ENCODE results near the gene RIN1.
"Not testable (repeated sequence)": the region's sequence is repeated elsewhere in the genome, so short reads cannot be mapped to it uniquely, and the experiment has no call there.

The RIN1 gene, protein sequence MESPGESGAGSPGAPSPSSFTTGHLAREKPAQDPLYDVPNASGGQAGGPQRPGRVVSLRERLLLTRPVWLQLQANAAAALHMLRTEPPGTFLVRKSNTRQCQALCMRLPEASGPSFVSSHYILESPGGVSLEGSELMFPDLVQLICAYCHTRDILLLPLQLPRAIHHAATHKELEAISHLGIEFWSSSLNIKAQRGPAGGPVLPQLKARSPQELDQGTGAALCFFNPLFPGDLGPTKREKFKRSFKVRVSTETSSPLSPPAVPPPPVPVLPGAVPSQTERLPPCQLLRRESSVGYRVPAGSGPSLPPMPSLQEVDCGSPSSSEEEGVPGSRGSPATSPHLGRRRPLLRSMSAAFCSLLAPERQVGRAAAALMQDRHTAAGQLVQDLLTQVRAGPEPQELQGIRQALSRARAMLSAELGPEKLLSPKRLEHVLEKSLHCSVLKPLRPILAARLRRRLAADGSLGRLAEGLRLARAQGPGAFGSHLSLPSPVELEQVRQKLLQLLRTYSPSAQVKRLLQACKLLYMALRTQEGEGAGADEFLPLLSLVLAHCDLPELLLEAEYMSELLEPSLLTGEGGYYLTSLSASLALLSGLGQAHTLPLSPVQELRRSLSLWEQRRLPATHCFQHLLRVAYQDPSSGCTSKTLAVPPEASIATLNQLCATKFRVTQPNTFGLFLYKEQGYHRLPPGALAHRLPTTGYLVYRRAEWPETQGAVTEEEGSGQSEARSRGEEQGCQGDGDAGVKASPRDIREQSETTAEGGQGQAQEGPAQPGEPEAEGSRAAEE

DNA sequence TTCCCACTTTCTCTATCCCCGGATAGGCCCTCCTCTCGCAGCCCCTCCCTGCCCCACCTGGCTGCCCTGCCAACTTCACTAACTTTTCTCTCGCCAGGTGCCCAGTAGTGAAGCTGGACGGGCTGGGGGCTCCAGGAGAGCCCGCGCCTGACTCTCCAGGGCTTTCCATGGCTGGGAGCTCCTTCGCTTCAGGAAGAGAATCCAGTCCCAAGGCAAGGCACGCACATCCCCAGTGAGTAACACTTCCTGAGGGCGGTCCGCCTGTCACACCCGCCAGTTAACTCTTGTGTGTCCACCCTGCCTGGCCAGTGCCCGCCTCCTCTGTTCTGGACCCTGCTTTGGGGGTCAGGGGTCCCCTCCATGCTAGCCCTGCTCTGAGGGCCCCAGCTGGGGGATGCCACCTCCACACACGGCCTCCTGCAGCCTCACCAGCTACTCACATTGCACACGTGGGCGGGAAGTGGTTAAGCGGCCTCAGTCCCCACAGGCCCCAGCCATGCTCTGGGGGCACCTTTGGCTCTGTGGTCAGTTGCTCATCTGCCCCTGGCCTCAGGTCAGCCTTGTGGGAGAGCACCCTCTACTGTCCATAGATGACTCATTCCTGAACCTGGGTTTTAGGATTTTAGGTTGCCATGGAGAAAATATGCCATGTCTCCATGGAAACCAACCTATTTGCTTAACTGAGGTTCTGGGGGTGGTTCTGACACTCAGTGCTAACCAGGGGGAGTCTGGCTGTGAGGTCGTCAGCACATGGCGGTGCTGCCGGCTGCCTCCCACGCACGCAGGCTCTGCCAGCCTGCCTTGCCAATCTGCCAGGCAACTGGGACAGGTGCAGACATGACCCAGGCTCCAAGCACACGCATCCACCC, at the start of gene RIN1:
RIN1 (minus strand) TSS at position 201 of the 869 bp plus-strand sequence; CDS start at position 169, 32 bp downstream.
- peak within 1 kb of the TSS; percentile 55 for H3K27ac ChIP-seq (ENCODE audit: low read length)
- H3K27me3 ChIP-seq (ENCODE audit: control insufficient read depth in 1 of 2, insufficient read depth in 2 of 2, low read length in 2 of 2), result no peaks in the 10 kb centered on the region
- H3K9me3 ChIP-seq (ENCODE audit: control insufficient read depth in 2 of 2, low read length in 2 of 2), result no peaks in the 10 kb centered on the region
- H3K36me3 ChIP-seq (ENCODE audit: control insufficient read depth in 2 of 2, insufficient read depth in 2 of 2, low read length in 2 of 2), result peaks cover 25 to 26% of the 10 kb centered on the region in 2 donors
- peak within 1 kb of the TSS; percentile 73 to 77 for H3K4me3 ChIP-seq (ENCODE audit: low read length in 2 of 2)
- peak within 1 kb of the TSS; percentile 57 to 72 for H3K9ac ChIP-seq (ENCODE audit: low read length in 2 of 2)
- H3K4me1 ChIP-seq (ENCODE audit: control insufficient read depth, insufficient read depth, low read length), result peaks cover 22% of the 10 kb centered on the region

DNA sequence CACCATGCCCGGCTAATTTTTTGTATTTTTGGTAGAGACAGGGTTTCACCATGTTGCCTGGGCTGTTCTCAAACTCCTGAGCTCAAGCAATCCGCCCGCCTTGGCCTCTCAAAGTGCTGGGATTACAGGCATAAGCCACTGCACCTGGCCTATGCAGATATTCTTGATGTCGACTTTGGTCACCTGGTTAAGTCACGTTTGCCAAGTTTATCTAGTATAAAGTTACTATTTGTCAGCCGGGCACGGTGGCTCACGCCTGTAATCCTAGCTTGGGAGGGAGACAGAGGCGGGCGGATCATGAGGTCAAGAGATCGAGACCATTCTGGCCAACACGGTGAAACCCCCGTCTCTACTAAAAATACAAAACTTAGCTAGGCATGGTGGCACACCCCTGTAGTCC, 48.1 kb upstream of the RIN1 start:
- H3K9ac ChIP-seq (ENCODE audit: low read length in 2 of 2); H3K9me3 ChIP-seq (ENCODE audit: control insufficient read depth in 2 of 2, low read length in 2 of 2); H3K4me1 ChIP-seq (ENCODE audit: control insufficient read depth, insufficient read depth, low read length); H3K4me3 ChIP-seq (ENCODE audit: low read length in 2 of 2); H3K36me3 ChIP-seq (ENCODE audit: control insufficient read depth in 2 of 2, insufficient read depth in 2 of 2, low read length in 2 of 2); H3K27me3 ChIP-seq (ENCODE audit: control insufficient read depth in 1 of 2, insufficient read depth in 2 of 2, low read length in 2 of 2); H3K27ac ChIP-seq (ENCODE audit: low read length): not testable (repeated sequence)

DNA sequence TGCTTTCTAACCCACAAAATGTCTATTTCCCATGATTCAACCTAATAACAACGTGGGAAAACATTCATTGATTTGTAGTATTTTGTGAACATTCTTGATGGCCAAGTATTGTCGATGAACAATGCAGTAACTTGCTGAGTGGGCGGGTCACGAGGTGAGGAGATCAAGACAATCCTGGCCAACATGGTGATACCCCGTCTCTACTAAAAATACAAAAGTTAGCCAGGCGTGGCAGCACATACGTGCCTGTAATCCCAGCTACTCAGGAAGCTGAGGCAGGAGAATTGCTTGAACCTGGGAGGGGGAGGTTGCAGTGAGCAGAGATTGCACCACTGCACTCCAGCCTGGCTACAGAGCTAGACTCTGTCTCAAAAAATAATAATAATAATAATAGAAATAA, 44.0 kb upstream of the RIN1 start:
- H3K4me3 ChIP-seq (ENCODE audit: low read length in 2 of 2); H3K27me3 ChIP-seq (ENCODE audit: control insufficient read depth in 1 of 2, insufficient read depth in 2 of 2, low read length in 2 of 2); H3K9ac ChIP-seq (ENCODE audit: low read length in 2 of 2); H3K36me3 ChIP-seq (ENCODE audit: control insufficient read depth in 2 of 2, insufficient read depth in 2 of 2, low read length in 2 of 2); H3K4me1 ChIP-seq (ENCODE audit: control insufficient read depth, insufficient read depth, low read length); H3K27ac ChIP-seq (ENCODE audit: low read length); H3K9me3 ChIP-seq (ENCODE audit: control insufficient read depth in 2 of 2, low read length in 2 of 2): not testable (repeated sequence)

DNA sequence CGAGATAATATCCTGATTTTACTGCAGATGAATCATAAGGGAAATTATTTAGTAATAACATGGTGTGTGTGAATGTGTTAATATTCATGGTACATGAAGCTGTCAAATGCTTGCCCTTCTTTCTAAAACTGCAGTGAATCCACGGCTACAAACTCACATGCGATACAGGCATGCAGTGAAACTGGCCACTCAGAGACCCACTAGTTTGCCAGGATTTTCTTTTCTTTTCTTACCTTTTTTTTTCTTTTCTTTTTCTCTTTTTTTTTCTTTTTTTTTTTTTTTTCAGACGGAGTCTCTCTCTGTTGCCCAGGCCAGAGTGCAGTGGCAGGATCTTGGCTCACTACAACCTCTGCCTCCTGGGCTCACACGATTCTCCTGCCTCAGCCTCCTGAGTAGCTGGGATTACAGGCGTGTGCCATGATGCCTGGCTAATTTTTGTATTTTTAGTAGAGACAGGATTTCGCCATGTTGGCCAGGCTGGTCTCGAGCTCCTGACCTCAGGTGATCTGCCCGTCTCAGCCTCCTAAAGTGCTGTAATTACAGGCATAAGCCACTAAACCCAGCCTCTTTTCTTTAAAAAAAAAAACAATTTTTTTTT, 37.6 kb upstream of the RIN1 start:
- H3K4me3 ChIP-seq (ENCODE audit: low read length in 2 of 2); H3K36me3 ChIP-seq (ENCODE audit: control insufficient read depth in 2 of 2, insufficient read depth in 2 of 2, low read length in 2 of 2); H3K9me3 ChIP-seq (ENCODE audit: control insufficient read depth in 2 of 2, low read length in 2 of 2); H3K9ac ChIP-seq (ENCODE audit: low read length in 2 of 2); H3K27ac ChIP-seq (ENCODE audit: low read length): not testable (repeated sequence)
- H3K4me1 ChIP-seq (ENCODE audit: control insufficient read depth, insufficient read depth, low read length), result peaks cover 15% of the 10 kb centered on the region
- peaks cover 22 to 30% of the 10 kb centered on the region in 2 donors for H3K27me3 ChIP-seq (ENCODE audit: control insufficient read depth in 1 of 2, insufficient read depth in 2 of 2, low read length in 2 of 2)

DNA sequence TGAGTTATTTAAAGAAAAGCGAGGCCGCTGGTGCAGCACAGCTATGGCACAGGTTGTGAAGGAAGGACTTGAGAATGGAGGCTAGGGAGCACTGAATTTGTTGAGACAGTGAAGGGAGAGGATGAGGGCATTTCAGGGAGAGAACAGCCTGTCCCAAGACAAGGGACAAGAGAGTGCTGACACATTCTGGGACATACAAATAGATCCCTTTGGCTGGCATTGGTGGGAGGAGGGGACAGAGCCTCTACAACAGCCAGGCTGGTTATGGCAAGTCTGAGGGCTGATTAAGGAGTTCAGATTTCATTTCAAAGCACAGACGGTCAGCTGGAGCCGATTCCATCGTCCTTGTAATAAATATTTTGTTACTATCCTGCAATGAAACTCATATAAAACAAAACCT, 37.0 kb upstream of the RIN1 start:
- no peak overlapping the region for H3K27ac ChIP-seq (ENCODE audit: low read length)
- no peak overlapping the region for H3K4me3 ChIP-seq (ENCODE audit: low read length in 2 of 2)
- H3K27me3 ChIP-seq (ENCODE audit: control insufficient read depth in 1 of 2, insufficient read depth in 2 of 2, low read length in 2 of 2), result peaks cover 22 to 30% of the 10 kb centered on the region in 2 donors
- H3K9ac ChIP-seq (ENCODE audit: low read length in 2 of 2), result no peak overlapping the region
- peaks cover 15% of the 10 kb centered on the region for H3K4me1 ChIP-seq (ENCODE audit: control insufficient read depth, insufficient read depth, low read length)
- no peaks in the 10 kb centered on the region for H3K9me3 ChIP-seq (ENCODE audit: control insufficient read depth in 2 of 2, low read length in 2 of 2)
- H3K36me3 ChIP-seq (ENCODE audit: control insufficient read depth in 2 of 2, insufficient read depth in 2 of 2, low read length in 2 of 2), result no peaks in the 10 kb centered on the region

DNA sequence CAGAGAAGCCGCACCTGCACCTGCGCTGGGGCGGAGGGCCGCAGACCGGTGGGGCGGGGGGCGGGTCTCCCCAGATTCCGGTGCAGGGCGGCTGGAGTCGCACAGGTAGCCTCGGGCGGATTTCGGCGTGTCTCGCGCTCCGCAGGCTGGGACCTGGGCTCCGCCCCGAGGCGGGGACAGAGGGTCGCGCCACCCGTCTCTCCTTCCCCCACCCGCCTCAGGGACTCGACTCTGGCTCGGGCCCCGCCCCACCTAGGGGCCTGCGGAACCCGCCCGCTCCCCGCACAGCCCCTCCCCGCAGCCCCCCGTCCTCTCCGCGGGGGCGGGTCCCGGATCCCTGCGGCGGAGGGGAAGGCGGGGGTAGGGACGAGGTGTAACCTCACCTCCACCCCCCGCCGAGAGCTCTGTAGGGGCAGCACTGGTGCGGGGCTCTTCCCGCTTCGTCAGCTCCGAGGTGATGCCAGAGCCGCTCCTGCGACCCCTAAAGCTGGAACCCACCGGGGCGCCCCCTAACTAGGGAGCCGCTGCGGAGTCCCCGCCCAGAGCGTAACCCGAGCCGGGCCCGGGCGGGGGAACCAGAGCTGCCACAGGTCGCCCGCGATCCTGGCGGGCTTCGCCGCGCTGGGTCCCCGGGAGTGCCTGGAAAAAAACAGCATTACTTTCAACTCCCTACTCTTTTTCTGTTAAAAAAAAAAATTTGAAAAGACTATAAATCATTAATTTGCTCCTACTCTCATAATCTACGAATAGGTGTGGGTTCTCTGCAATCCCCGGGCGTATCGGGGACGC, 35.6 kb upstream of the RIN1 start, which contains the start of gene SLC29A2:
SLC29A2 (minus strand) TSS at position 134 of the 789 bp plus-strand sequence. CDS start 169 bp downstream, outside the sequence.
- Histone ChIP-seq H3K27me3 (ENCODE audit: control insufficient read depth in 1 of 2, insufficient read depth in 2 of 2, low read length in 2 of 2) (peaks cover 22 to 30% of the 10 kb centered on the region in 2 donors), H3K27ac (ENCODE audit: low read length) (no peak within 1 kb of the TSS), H3K4me1 (ENCODE audit: control insufficient read depth, insufficient read depth, low read length) (peaks cover 15% of the 10 kb centered on the region), H3K36me3 (ENCODE audit: control insufficient read depth in 2 of 2, insufficient read depth in 2 of 2, low read length in 2 of 2) (no peaks in the 10 kb centered on the region), H3K9me3 (ENCODE audit: control insufficient read depth in 2 of 2, low read length in 2 of 2) (no peaks in the 10 kb centered on the region), H3K9ac (ENCODE audit: low read length in 2 of 2) (peak within 1 kb of the TSS in 1 of 2 donors; percentile 27), H3K4me3 (ENCODE audit: low read length in 2 of 2) (peak within 1 kb of the TSS; percentile 62 to 72)

DNA sequence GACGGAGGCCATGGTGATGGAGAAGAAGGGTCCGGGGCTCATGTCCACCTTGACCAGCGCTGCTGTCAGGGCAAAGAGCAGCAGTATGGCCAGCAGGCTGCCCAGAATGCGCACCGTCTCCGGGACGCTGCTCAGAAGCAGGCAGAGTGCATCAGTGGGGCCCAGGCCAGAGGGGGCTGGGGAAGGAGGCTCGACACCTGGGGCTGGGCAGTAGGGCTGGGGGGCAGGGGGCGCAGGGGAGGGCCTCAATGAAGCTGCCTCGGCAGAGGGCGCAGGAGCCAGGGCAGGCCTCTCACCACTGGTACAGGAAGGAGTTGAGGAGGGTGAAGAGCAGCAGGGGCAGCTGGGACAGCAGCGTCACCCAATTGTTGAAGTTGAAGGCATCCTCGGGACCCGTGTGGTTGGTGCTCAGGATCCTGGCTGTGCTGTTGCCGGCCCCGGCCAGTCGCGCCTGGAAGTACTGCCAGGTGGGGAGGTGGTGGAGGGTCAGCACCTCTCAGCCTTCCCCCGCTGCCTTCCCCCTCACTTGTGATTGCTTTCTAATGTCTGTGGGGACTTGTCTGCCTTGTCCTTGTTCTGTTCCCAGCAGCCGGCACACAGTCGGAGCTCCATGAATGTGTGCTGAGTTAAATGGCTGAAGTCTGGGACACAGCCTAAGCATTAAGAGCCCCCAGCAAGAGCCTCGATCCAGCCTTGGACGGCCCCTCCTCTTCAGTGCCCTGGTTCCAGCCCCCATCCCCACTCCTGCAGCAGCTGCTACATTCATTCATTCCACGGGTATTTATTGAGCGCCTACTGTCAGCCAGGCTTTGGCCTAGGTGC, 33.0 kb upstream of the RIN1 start:
- no peaks in the 10 kb centered on the region for H3K9me3 ChIP-seq (ENCODE audit: control insufficient read depth in 2 of 2, low read length in 2 of 2)
- H3K27me3 ChIP-seq (ENCODE audit: control insufficient read depth in 1 of 2, insufficient read depth in 2 of 2, low read length in 2 of 2), result peaks cover 22 to 30% of the 10 kb centered on the region in 2 donors
- H3K9ac ChIP-seq (ENCODE audit: low read length in 2 of 2), result no peak overlapping the region
- H3K36me3 ChIP-seq (ENCODE audit: control insufficient read depth in 2 of 2, insufficient read depth in 2 of 2, low read length in 2 of 2), result no peaks in the 10 kb centered on the region
- peaks cover 15% of the 10 kb centered on the region for H3K4me1 ChIP-seq (ENCODE audit: control insufficient read depth, insufficient read depth, low read length)
- H3K27ac ChIP-seq (ENCODE audit: low read length), result no peak overlapping the region
- no peak overlapping the region for H3K4me3 ChIP-seq (ENCODE audit: low read length in 2 of 2)

DNA sequence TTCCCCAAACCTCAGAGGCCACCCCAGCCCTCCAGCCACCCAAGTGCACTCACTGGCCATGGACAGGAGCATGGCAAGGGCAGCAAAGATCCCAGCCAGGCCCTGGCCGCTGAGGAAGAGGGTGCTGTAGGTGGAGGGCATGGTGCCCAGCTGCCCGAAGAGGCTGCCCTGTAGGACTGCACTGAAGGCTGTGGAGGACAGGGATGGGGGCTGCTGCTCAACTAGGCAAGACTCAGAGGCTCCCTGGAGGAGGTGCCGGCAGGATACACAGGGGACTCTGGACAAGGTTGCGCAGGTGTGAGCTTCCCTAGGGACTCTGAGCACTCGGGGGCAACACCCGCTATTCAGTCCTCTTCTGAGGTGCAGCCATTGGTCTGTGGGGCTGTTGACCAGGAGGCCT, 32.2 kb upstream of the RIN1 start:
- Histone ChIP-seq H3K27ac (ENCODE audit: low read length) (no peak overlapping the region), H3K9ac (ENCODE audit: low read length in 2 of 2) (no peak overlapping the region), H3K27me3 (ENCODE audit: control insufficient read depth in 1 of 2, insufficient read depth in 2 of 2, low read length in 2 of 2) (peaks cover 22 to 28% of the 10 kb centered on the region in 2 donors), H3K4me3 (ENCODE audit: low read length in 2 of 2) (no peak overlapping the region), H3K36me3 (ENCODE audit: control insufficient read depth in 2 of 2, insufficient read depth in 2 of 2, low read length in 2 of 2) (no peaks in the 10 kb centered on the region), H3K4me1 (ENCODE audit: control insufficient read depth, insufficient read depth, low read length) (peaks cover 15% of the 10 kb centered on the region), H3K9me3 (ENCODE audit: control insufficient read depth in 2 of 2, low read length in 2 of 2) (no peaks in the 10 kb centered on the region)

Measured in stomach smooth muscle (tissue), 2 donors.